ENCODE results near the gene FIS1.

Gene FIS1

DNA sequence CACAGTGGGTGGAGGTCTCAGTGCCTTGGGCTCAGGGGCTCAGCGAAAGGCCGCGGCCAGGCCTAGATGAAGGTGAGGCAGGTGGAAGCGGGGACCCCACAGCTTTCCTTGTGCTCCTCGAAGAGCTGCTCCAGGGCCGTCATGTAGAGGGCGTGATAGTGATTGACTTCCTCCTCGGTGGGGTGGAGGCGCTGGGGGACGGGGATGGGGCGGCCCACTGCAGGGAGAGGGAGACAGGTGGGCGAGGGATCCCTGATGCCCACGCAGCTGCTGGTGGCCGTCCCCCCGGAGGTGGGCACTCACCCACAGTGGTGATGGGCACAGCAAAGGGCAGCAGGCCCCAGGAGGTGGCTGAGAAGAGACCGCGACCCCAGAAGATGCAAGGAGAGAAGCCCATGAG lies 49.0 kb downstream of the FIS1 start:
- TF ChIP-seq, protein P1, sequence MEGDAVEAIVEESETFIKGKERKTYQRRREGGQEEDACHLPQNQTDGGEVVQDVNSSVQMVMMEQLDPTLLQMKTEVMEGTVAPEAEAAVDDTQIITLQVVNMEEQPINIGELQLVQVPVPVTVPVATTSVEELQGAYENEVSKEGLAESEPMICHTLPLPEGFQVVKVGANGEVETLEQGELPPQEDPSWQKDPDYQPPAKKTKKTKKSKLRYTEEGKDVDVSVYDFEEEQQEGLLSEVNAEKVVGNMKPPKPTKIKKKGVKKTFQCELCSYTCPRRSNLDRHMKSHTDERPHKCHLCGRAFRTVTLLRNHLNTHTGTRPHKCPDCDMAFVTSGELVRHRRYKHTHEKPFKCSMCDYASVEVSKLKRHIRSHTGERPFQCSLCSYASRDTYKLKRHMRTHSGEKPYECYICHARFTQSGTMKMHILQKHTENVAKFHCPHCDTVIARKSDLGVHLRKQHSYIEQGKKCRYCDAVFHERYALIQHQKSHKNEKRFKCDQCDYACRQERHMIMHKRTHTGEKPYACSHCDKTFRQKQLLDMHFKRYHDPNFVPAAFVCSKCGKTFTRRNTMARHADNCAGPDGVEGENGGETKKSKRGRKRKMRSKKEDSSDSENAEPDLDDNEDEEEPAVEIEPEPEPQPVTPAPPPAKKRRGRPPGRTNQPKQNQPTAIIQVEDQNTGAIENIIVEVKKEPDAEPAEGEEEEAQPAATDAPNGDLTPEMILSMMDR (IDR thresholded peaks at IDR 0.05; ENCODE audit: borderline replicate concordance, extremely low read depth, low read length, poor library complexity, severe bottlenecking): no peak
- TF ChIP-seq EZH2 (IDR thresholded peaks at IDR 0.05; ENCODE audit: borderline replicate concordance, low read depth, low read length, severe bottlenecking): no peak

More for the DNA sequence above, 49.0 kb downstream of the FIS1 start:
- DNase-seq (no peak), ATAC-seq (ENCODE audit: insufficient read depth, low read depth) (no peak)
- Histone ChIP-seq H2AFZ (ENCODE audit: low read depth, low read length) (no peak overlapping the region), H3K27ac (ENCODE audit: low read length) (no peak overlapping the region), H3K4me3 (ENCODE audit: low read depth in 1 of 2, low read length in 2 of 2) (no peak overlapping the region), H3K4me2 (ENCODE audit: insufficient read depth, low read length) (no peak overlapping the region), H4K20me1 (ENCODE audit: insufficient read depth, low read length) (no peaks in the 10 kb centered on the region), H3K27me3 (ENCODE audit: insufficient read depth, low read length, poor library complexity) (no peaks in the 10 kb centered on the region), H3K4me1 (ENCODE audit: insufficient read depth, low read length) (peaks cover 2% of the 10 kb centered on the region; the same call in 1 of the 2 replicates), H3K9ac (ENCODE audit: low read depth, low read length) (no peak overlapping the region), H3K9me3 (ENCODE audit: insufficient read depth, low read length, severe bottlenecking) (no peaks in the 10 kb centered on the region), H3K36me3 (ENCODE audit: insufficient read depth, low read length) (no peaks in the 10 kb centered on the region), H3K79me2 (ENCODE audit: insufficient read depth, low read length) (no peaks in the 10 kb centered on the region)

Measured in DND-41 (cell line).